Fibroblast of mammary gland (primary cell): Measurements from ENCODE around the gene CD109.

Experiments
- DNase-seq: peaks from one replicate; pipeline ENCODE4 v3.0.0-alpha.2; 2010; ENCODE audit warnings: low read depth
- H3K4me3 ChIP-seq: 2 replicates; pipeline ENCODE4 v1.5.1; 2011; ENCODE audit warnings: low read depth, mild to moderate bottlenecking, low read length, moderate library complexity; ENCODE audit not compliant: control insufficient read depth
- TF ChIP-seq, protein P1 (sequence below): conservative IDR thresholded peaks from 2 replicates; pipeline ENCODE4 v1.5.1; 2011; ENCODE audit warnings: low read depth, low read length, inconsistent platforms; ENCODE audit not compliant: control insufficient read depth, insufficient read depth

CD109 gene

DNA sequence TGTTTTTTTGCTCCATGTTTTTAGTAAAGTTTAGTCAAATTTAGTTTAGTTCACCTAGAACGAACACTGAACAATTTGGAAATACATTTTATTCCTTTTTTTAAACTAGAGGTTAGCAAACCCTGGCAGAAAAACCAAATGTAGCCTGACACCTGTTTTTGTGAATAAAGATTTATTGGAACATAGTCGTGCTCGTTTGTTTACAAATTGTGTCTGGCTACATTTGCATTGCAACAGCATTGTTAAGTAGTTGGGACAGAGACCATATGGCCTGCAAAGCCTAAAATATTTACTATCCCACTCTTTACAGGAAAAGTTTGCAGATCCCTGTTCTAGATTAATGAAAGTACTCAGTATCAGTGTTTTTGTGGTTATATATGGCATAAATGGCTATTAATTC lies 56.9 kb downstream of the CD109 start:
- no peak overlapping the region for H3K4me3 ChIP-seq
- TF ChIP-seq, protein P1, sequence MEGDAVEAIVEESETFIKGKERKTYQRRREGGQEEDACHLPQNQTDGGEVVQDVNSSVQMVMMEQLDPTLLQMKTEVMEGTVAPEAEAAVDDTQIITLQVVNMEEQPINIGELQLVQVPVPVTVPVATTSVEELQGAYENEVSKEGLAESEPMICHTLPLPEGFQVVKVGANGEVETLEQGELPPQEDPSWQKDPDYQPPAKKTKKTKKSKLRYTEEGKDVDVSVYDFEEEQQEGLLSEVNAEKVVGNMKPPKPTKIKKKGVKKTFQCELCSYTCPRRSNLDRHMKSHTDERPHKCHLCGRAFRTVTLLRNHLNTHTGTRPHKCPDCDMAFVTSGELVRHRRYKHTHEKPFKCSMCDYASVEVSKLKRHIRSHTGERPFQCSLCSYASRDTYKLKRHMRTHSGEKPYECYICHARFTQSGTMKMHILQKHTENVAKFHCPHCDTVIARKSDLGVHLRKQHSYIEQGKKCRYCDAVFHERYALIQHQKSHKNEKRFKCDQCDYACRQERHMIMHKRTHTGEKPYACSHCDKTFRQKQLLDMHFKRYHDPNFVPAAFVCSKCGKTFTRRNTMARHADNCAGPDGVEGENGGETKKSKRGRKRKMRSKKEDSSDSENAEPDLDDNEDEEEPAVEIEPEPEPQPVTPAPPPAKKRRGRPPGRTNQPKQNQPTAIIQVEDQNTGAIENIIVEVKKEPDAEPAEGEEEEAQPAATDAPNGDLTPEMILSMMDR: no peak
- DNase-seq: no peak

- DNase-seq: no peak
- TF ChIP-seq, protein P1: no peak
- no peak overlapping the region for H3K4me3 ChIP-seq
These were observed 70.0 kb downstream of the CD109 start for GRCh38 chr6:73766040-73766439.

DNA sequence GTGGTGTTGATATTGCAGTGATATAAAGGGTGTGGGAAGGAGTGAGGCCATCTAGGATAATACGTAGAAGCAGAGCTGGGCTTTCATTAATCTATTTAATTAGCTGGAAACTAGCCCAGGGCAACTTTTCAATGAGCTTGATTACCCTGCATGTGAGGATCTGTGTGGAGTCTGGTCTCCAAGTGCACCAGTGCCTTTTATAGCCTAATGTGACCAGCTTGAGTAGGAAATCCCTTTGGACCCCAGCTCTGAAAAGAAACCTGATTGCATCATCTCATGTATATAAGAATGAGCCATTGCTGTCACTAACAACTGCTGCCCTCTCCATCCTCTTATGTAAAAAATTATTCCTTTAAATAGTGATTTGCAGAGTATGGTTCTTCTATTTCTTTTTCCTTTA lies 72.6 kb downstream of the CD109 start:
- H3K4me3 ChIP-seq: no peak overlapping the region
- TF ChIP-seq, protein P1: no peak
- no peak for DNase-seq

DNA sequence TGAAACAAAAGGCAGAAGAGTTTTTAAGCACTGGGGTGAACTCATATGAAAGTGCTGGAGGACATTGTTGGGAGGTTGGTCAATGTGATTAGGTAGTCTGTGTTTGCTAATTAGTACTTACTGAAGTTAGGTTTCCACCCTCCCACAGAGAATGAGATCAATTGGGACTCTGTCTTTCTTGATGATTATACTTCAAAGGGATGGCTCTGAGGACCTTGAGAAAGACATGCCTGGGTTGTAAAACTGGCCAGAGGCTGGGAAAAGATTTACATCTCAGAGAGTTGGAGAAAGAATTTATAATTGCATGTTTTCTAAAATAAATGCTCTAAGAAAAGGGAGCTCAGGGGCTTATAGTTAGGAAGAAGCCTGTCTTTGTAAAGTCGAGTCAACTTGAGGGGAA lies 74.0 kb downstream of the CD109 start:
- H3K4me3 ChIP-seq: no peak overlapping the region
- no peak for DNase-seq
- TF ChIP-seq, protein P1: no peak

DNA sequence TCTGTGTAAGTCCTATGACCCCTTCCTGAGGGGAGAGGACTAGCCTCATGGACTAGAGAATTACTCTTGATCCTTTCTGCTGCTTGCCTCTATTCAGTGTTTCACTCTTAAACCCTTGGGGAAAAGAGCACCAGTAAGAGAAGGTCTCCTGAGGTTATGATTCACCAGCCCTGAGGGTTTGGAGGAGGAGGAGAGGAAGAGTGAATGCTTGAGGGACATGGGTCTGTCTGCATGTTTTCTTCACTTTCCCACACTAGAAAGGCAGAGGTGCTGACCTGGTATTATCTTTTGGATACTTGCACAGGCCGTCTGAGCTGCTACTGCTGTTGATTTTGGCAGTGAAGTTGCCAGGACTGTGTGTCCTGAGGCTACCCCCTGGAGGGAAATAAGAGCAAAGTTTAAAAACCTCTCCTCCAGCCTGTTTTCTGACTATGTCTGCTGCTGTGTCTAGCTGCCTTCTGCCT lies 78.3 kb downstream of the CD109 start:
- H3K4me3 ChIP-seq: no peak overlapping the region
- peak; percentile 99 for DNase-seq
- TF ChIP-seq, protein P1: no peak

- no peak for DNase-seq
- H3K4me3 ChIP-seq: no peak overlapping the region
These were observed 83.9 kb downstream of the CD109 start for GRCh38 chr6:73779943-73780342.

More at GRCh38 chr6:73779943-73780342, 83.9 kb downstream of the CD109 start:
- TF ChIP-seq, protein P1: no peak
